Measurements from ENCODE around the gene CCN5. TPM values are rescaled to one million over a fixed set of nuclear protein-coding genes. Genes with fewer than 3 reads are reported as not detected.
A peak's percentile ranks its signal among the peaks of the same experiment; 100 is the strongest.

CCN5 gene
- total and polyA plus RNA-seq, 7 experiments from 2014 or later = not detected

- Mint-ChIP-seq H3K9me3 (no peaks in the 10 kb centered on the region), H3K27ac (peak overlapping the region in 1 of 9 donors; percentile 3), H3K27me3 (peaks cover 0 to 10% (median 0%) of the 10 kb centered on the region in 5 donors), H3K4me3 (no peak overlapping the region), H3K4me1 (no peaks in the 10 kb centered on the region), H3K36me3 (no peaks in the 10 kb centered on the region)
- Histone ChIP-seq H3K4me3 (ENCODE audit: low read length) (no peak overlapping the region), H3K4me1 (ENCODE audit: control insufficient read depth in 2 of 2, insufficient read depth in 2 of 2, low read length in 2 of 2) (no peaks in the 10 kb centered on the region), H3K9me3 (ENCODE audit: control insufficient read depth in 2 of 3, low read length in 3 of 3) (no peaks in the 10 kb centered on the region), H3K27ac (ENCODE audit: low read depth, low read length) (no peak overlapping the region), H3K36me3 (ENCODE audit: control insufficient read depth in 2 of 3, insufficient read depth in 3 of 3, low read length in 3 of 3) (no peaks in the 10 kb centered on the region), H3K27me3 (ENCODE audit: control insufficient read depth in 2 of 2, insufficient read depth in 2 of 2, low read length in 2 of 2) (no peaks in the 10 kb centered on the region)
- intact Hi-C loops (cut with micrococcal nuclease) = no loop called here
- DNase-seq (no peak), ATAC-seq (no peak)
- ChIA-PET CTCF (interaction anchor here (0.5 kb wide), 1 partner anchor 22 kb away, joined by 4 read pairs; no protein-coding TSS in a partner anchor), POLR2A (no interaction called here)
Measured at GRCh38 chr20:44714102-44714700, 968 bp upstream of the CCN5 start.

GRCh38 chr20:44715499-44716308 is 535 bp downstream of the CCN5 start:
- H3K27me3 Mint-ChIP-seq = peaks cover 0 to 10% (median 0%) of the 10 kb centered on the region in 5 donors
- Histone ChIP-seq H3K36me3 (ENCODE audit: control insufficient read depth in 2 of 3, insufficient read depth in 3 of 3, low read length in 3 of 3) (no peaks in the 10 kb centered on the region), H3K9me3 (ENCODE audit: control insufficient read depth in 2 of 3, low read length in 3 of 3) (no peaks in the 10 kb centered on the region), H3K4me3 (ENCODE audit: low read length) (no peak overlapping the region), H3K4me1 (ENCODE audit: control insufficient read depth in 2 of 2, insufficient read depth in 2 of 2, low read length in 2 of 2) (no peaks in the 10 kb centered on the region), H3K27me3 (ENCODE audit: control insufficient read depth in 2 of 2, insufficient read depth in 2 of 2, low read length in 2 of 2) (no peaks in the 10 kb centered on the region), H3K27ac (ENCODE audit: low read depth, low read length) (no peak overlapping the region)
- ChIA-PET POLR2A (no interaction called here), CTCF (no interaction called here)
- H3K4me3 Mint-ChIP-seq = no peak overlapping the region
- ATAC-seq (no peak), DNase-seq (no peak)
- no peak overlapping the region for H3K27ac Mint-ChIP-seq
- H3K9me3 Mint-ChIP-seq = no peaks in the 10 kb centered on the region
- intact Hi-C loops (cut with micrococcal nuclease) = no loop called here
- H3K4me1 Mint-ChIP-seq = no peaks in the 10 kb centered on the region
- H3K36me3 Mint-ChIP-seq = no peaks in the 10 kb centered on the region

- H3K27me3 Mint-ChIP-seq = peaks cover 0 to 8% (median 0%) of the 10 kb centered on the region in 5 donors
- DNase-seq (no peak), ATAC-seq (no peak)
- intact Hi-C loops (cut with micrococcal nuclease) = no loop called here
- H3K36me3 Mint-ChIP-seq = no peaks in the 10 kb centered on the region
- Histone ChIP-seq H3K9me3 (ENCODE audit: control insufficient read depth in 2 of 3, low read length in 3 of 3) (no peaks in the 10 kb centered on the region), H3K4me1 (ENCODE audit: control insufficient read depth in 2 of 2, insufficient read depth in 2 of 2, low read length in 2 of 2) (no peaks in the 10 kb centered on the region), H3K4me3 (ENCODE audit: low read length) (no peak overlapping the region), H3K27me3 (ENCODE audit: control insufficient read depth in 2 of 2, insufficient read depth in 2 of 2, low read length in 2 of 2) (no peaks in the 10 kb centered on the region), H3K27ac (ENCODE audit: low read depth, low read length) (no peak overlapping the region), H3K36me3 (ENCODE audit: control insufficient read depth in 2 of 3, insufficient read depth in 3 of 3, low read length in 3 of 3) (no peaks in the 10 kb centered on the region)
- H3K27ac Mint-ChIP-seq = peak overlapping the region in 1 of 9 donors; percentile 30
- H3K4me3 Mint-ChIP-seq = no peak overlapping the region
- POLR2A ChIA-PET = interaction anchor here (0.6 kb wide), 1 partner anchor 45 kb away, joined by 3 read pairs; no protein-coding TSS in a partner anchor
- H3K4me1 Mint-ChIP-seq = no peaks in the 10 kb centered on the region
- CTCF ChIA-PET = no interaction called here
- no peaks in the 10 kb centered on the region for H3K9me3 Mint-ChIP-seq
Measured at GRCh38 chr20:44716309-44717106, 1.3 kb downstream of the CCN5 start.

GRCh38 chr20:44717986-44718385 is 2.8 kb downstream of the CCN5 start:
- H3K27me3 Mint-ChIP-seq = peaks cover 0 to 5% (median 0%) of the 10 kb centered on the region in 5 donors
- ATAC-seq (no peak), DNase-seq (no peak)
- no peaks in the 10 kb centered on the region for H3K9me3 ChIP-seq (ENCODE audit: control insufficient read depth in 2 of 3, low read length in 3 of 3)
- intact Hi-C loops (cut with micrococcal nuclease) = no loop called here
- H3K4me1 ChIP-seq (ENCODE audit: control insufficient read depth in 2 of 2, insufficient read depth in 2 of 2, low read length in 2 of 2) = no peaks in the 10 kb centered on the region
- no peak overlapping the region for H3K27ac ChIP-seq (ENCODE audit: low read depth, low read length)
- no peaks in the 10 kb centered on the region for H3K36me3 ChIP-seq (ENCODE audit: control insufficient read depth in 2 of 3, insufficient read depth in 3 of 3, low read length in 3 of 3)
- no peaks in the 10 kb centered on the region for H3K27me3 ChIP-seq (ENCODE audit: control insufficient read depth in 2 of 2, insufficient read depth in 2 of 2, low read length in 2 of 2)
- no peak overlapping the region for H3K4me3 ChIP-seq (ENCODE audit: low read length)
- no peak overlapping the region for H3K4me3 Mint-ChIP-seq
- no peaks in the 10 kb centered on the region for H3K4me1 Mint-ChIP-seq
- no peaks in the 10 kb centered on the region for H3K9me3 Mint-ChIP-seq
- no peak overlapping the region for H3K27ac Mint-ChIP-seq
- ChIA-PET CTCF (no interaction called here), POLR2A (no interaction called here)
- H3K36me3 Mint-ChIP-seq = no peaks in the 10 kb centered on the region

GRCh38 chr20:44719841-44720240 is 4.7 kb downstream of the CCN5 start:
- ATAC-seq (no peak), DNase-seq (no peak)
- no peak overlapping the region for H3K27ac Mint-ChIP-seq
- no peak overlapping the region for H3K4me3 Mint-ChIP-seq
- POLR2A ChIA-PET = no interaction called here
- H3K27me3 Mint-ChIP-seq = no peaks in the 10 kb centered on the region
- intact Hi-C loops (cut with micrococcal nuclease) = no loop called here
- no peaks in the 10 kb centered on the region for H3K9me3 Mint-ChIP-seq
- Histone ChIP-seq H3K4me3 (ENCODE audit: low read length) (no peak overlapping the region), H3K36me3 (ENCODE audit: control insufficient read depth in 2 of 3, insufficient read depth in 3 of 3, low read length in 3 of 3) (no peaks in the 10 kb centered on the region), H3K9me3 (ENCODE audit: control insufficient read depth in 2 of 3, low read length in 3 of 3) (no peaks in the 10 kb centered on the region), H3K4me1 (ENCODE audit: control insufficient read depth in 2 of 2, insufficient read depth in 2 of 2, low read length in 2 of 2) (no peaks in the 10 kb centered on the region), H3K27ac (ENCODE audit: low read depth, low read length) (no peak overlapping the region), H3K27me3 (ENCODE audit: control insufficient read depth in 2 of 2, insufficient read depth in 2 of 2, low read length in 2 of 2) (no peaks in the 10 kb centered on the region)
- H3K4me1 Mint-ChIP-seq = no peaks in the 10 kb centered on the region
- no peaks in the 10 kb centered on the region for H3K36me3 Mint-ChIP-seq
- CTCF ChIA-PET = no interaction called here

GRCh38 chr20:44720621-44720996 is 5.4 kb downstream of the CCN5 start:
- no peak overlapping the region for H3K4me3 ChIP-seq (ENCODE audit: low read length)
- CTCF ChIA-PET = interaction anchor here (0.7 kb wide), 1 partner anchor 37 kb away, joined by 5 read pairs; no protein-coding TSS in a partner anchor
- intact Hi-C loops (cut with micrococcal nuclease) = no loop called here
- H3K36me3 ChIP-seq (ENCODE audit: control insufficient read depth in 2 of 3, insufficient read depth in 3 of 3, low read length in 3 of 3) = no peaks in the 10 kb centered on the region
- H3K9me3 ChIP-seq (ENCODE audit: control insufficient read depth in 2 of 3, low read length in 3 of 3) = no peaks in the 10 kb centered on the region
- POLR2A ChIA-PET = no interaction called here
- no peaks in the 10 kb centered on the region for H3K9me3 Mint-ChIP-seq
- H3K27me3 ChIP-seq (ENCODE audit: control insufficient read depth in 2 of 2, insufficient read depth in 2 of 2, low read length in 2 of 2) = no peaks in the 10 kb centered on the region
- no peak for DNase-seq
- H3K27ac ChIP-seq (ENCODE audit: low read depth, low read length) = no peak overlapping the region
- no peaks in the 10 kb centered on the region for H3K4me1 ChIP-seq (ENCODE audit: control insufficient read depth in 2 of 2, insufficient read depth in 2 of 2, low read length in 2 of 2)
- no peaks in the 10 kb centered on the region for H3K27me3 Mint-ChIP-seq
- no peak for ATAC-seq
- H3K27ac Mint-ChIP-seq = no peak overlapping the region
- H3K4me1 Mint-ChIP-seq = no peaks in the 10 kb centered on the region
- no peaks in the 10 kb centered on the region for H3K36me3 Mint-ChIP-seq
- H3K4me3 Mint-ChIP-seq = no peak overlapping the region
